Measurements from ENCODE around the gene GPR150. TPM values are rescaled to one million over a fixed set of nuclear protein-coding genes. Genes with fewer than 3 reads are reported as not detected.

The GPR150 gene
- total and polyA plus RNA-seq, 2 of the 13 experiments (the other 11 are each of a cell fraction or from before 2014, with no cell fraction given): 0.03 TPM; not detected in 1

GRCh38 chr5:95619514-95620029 lies 315 bp upstream of the GPR150 start (continued):
- TF ChIP-seq ZNF839 (CRISPR knock-in tag; IDR thresholded peaks at IDR 0.05; ENCODE audit: borderline replicate concordance): no peak

DNA sequence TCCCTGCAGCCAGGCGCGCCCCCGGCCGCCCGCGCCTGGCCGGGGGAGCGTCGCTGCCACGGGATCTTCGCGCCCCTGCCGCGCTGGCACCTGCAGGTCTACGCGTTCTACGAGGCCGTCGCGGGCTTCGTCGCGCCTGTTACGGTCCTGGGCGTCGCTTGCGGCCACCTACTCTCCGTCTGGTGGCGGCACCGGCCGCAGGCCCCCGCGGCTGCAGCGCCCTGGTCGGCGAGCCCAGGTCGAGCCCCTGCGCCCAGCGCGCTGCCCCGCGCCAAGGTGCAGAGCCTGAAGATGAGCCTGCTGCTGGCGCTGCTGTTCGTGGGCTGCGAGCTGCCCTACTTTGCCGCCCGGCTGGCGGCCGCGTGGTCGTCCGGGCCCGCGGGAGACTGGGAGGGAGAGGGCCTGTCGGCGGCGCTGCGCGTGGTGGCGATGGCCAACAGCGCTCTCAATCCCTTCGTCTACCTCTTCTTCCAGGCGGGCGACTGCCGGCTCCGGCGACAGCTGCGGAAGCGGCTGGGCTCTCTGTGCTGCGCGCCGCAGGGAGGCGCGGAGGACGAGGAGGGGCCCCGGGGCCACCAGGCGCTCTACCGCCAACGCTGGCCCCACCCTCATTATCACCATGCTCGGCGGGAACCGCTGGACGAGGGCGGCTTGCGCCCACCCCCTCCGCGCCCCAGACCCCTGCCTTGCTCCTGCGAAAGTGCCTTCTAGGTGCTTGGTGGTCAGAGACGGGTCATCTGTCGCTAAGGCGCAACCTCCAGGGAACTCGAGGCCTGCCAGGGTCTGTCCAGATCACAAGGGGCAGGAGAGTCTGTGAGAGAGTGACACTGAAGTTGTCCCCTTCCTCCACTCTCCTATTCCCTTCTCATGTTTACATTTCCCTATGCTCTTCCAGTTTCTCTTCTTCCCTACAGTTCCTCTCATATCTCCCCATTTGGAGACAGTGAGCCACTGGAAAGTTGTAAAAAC lies 1.3 kb downstream of the GPR150 start:
- in situ Hi-C loops (cut with HindIII; ENCODE audit: extremely low pct_ligation_motif_present, low pct_unique_long_range_greater_than_20kb): no loop called here
- ChIA-PET POLR2A (no interaction called here), CTCF (ENCODE audit: low intra/inter-chr PET ratio, low total read pairs) (no interaction called here)
- 10% methylated on average over 13 of the region's 92 CpGs for WGBS (ENCODE audit: low lambda C conversion rate)
- ATAC-seq (peak; percentile 85), DNase-seq (ENCODE audit: low spot score) (no peak), FAIRE-seq (no peak)
- Histone ChIP-seq H3K27me3 (ENCODE audit: control insufficient read depth in 1 of 2, insufficient read depth in 2 of 2, low read length in 2 of 2) (peaks cover 7 to 59% of the 10 kb centered on the region in 2 experiments), H3K27ac (ENCODE audit: extremely low read length, insufficient read depth, low read length) (no peak overlapping the region), H4K20me1 (ENCODE audit: insufficient read depth, low read length) (no peaks in the 10 kb centered on the region), H3K4me1 (ENCODE audit: insufficient read depth, low read length) (peaks cover 25% of the 10 kb centered on the region), H3K9ac (ENCODE audit: insufficient read depth, low read depth, low read length) (0 out of 2 replicates have a peak overlapping the region, but pooled peaks have one; percentile 23), H2AFZ (ENCODE audit: low read length) (no peak overlapping the region), H3K36me3 (replicated peaks in 1 of 2; ENCODE audit: control insufficient read depth in 1 of 2, insufficient read depth in 2 of 2, low read length in 2 of 2) (no peaks in the 10 kb centered on the region), H3K79me2 (ENCODE audit: insufficient read depth, low read length) (no peaks in the 10 kb centered on the region), H3K4me2 (ENCODE audit: low read depth, low read length) (peak overlapping the region; percentile 85), H3K9me3 (ENCODE audit: low read length) (no peaks in the 10 kb centered on the region), H3K4me3 (replicated peaks in 1 of 3; ENCODE audit: insufficient read depth in 1 of 3, low read depth in 2 of 3, low read length in 3 of 3) (peak overlapping the region; percentile 47 to 74 (median 54))
- BruUV-seq (replicated peaks): no TSS peak
- intact Hi-C loops (cut with micrococcal nuclease; ENCODE audit: unreplicated experiment): no loop called here
- no peak for TF ChIP-seq RELA (CRISPR knock-in tag; IDR thresholded peaks at IDR 0.05)
- 0 out of 2 replicates have a peak, but pooled peaks have one; percentile 58 for TF ChIP-seq ZNF432 (CRISPR knock-in tag; IDR thresholded peaks at IDR 0.05; ENCODE audit: borderline replicate concordance)
- TF ChIP-seq TGIF2 (CRISPR knock-in tag; IDR thresholded peaks at IDR 0.05): 0 out of 2 replicates have a peak, but pooled peaks have one; percentile 27
- peak; percentile 69; the same call in 1 of the 2 replicates for TF ChIP-seq ZNF768 (CRISPR knock-in tag; IDR thresholded peaks at IDR 0.05)
- TF ChIP-seq ZNF160 (CRISPR knock-in tag; IDR thresholded peaks at IDR 0.05): 0 out of 2 replicates have a peak, but pooled peaks have one; percentile 43
- TF ChIP-seq ZBED4 (CRISPR knock-in tag; IDR thresholded peaks at IDR 0.05; ENCODE audit: borderline replicate concordance): no peak
- TF ChIP-seq FIP1L1 (IDR thresholded peaks at IDR 0.05; ENCODE audit: borderline replicate concordance, insufficient read depth, low read depth, low read length): no peak
- TF ChIP-seq ZBTB26 (CRISPR knock-in tag; IDR thresholded peaks at IDR 0.05; ENCODE audit: borderline replicate concordance): 0 out of 2 replicates have a peak, but pooled peaks have one; percentile 21
- TF ChIP-seq TFDP2 (CRISPR knock-in tag; IDR thresholded peaks at IDR 0.05): peak; percentile 67
- TF ChIP-seq MAZ (IDR thresholded peaks at IDR 0.05; ENCODE audit: borderline replicate concordance, low read depth, low read length): no peak
- TF ChIP-seq MAZ (CRISPR knock-in tag; IDR thresholded peaks at IDR 0.05; ENCODE audit: low read depth): peak; percentile 24; the same call in 1 of the 2 replicates
- TF ChIP-seq ZNF672 (CRISPR knock-in tag; IDR thresholded peaks at IDR 0.05): no peak
